SK-N-SH treated with all-trans-retinoic acid at 6 μM for 48 hours (cell line): ENCODE results near the gene IQSEC3.

Source experiments
- ATAC-seq: fragments of 200-7000 bp; cut with Tn5 transposase; 3 replicates; pipeline ENCODE4 v1.9.1; 2020; ENCODE audit warnings: mild to moderate bottlenecking, moderate library complexity
- ARNTL ChIP-seq: fragments of 450-650 bp; formaldehyde crosslinking; IDR thresholded peaks from 2 replicates; pipeline ENCODE4 v1.5.0; 2020; ENCODE audit warnings: low read depth, mild to moderate bottlenecking, moderate library complexity, borderline replicate concordance
- BACH2 ChIP-seq: fragments of 250-450 bp; sonication (Bioruptor Pico); IDR thresholded peaks from 2 replicates; pipeline ENCODE4 v1.9.0; 2021; ENCODE audit warnings: mild to moderate bottlenecking, borderline replicate concordance
- CREB5 ChIP-seq: fragments of 250-450 bp; sonication (Bioruptor Pico); IDR thresholded peaks from 2 replicates; pipeline ENCODE4 v1.5.1; 2020; ENCODE audit warnings: low read depth, mild to moderate bottlenecking, moderate library complexity
- CSDC2 ChIP-seq: fragments of 250-450 bp; sonication (Bioruptor Pico); IDR thresholded peaks from 2 replicates; pipeline ENCODE4 v1.5.0; 2020; ENCODE audit warnings: mild to moderate bottlenecking, moderate library complexity
- CSRNP3 ChIP-seq: fragments of 250-450 bp; sonication (Bioruptor Pico); IDR thresholded peaks from 2 replicates; pipeline ENCODE4 v1.5.1; 2021; ENCODE audit warnings: mild to moderate bottlenecking, moderate library complexity
- ESRRG ChIP-seq: fragments of 250-450 bp; sonication (Bioruptor Pico); IDR thresholded peaks from 2 replicates; pipeline ENCODE4 v1.6.1; 2021; ENCODE audit warnings: mild to moderate bottlenecking
- GLIS3 ChIP-seq: fragments of 250-450 bp; sonication (Bioruptor Pico); IDR thresholded peaks from 2 replicates; pipeline ENCODE4 v1.5.0; 2020; ENCODE audit warnings: mild to moderate bottlenecking, moderate library complexity
- ISL1 ChIP-seq: fragments of 250-450 bp; sonication (Bioruptor Pico); IDR thresholded peaks from 2 replicates; pipeline ENCODE4 v2.1.2; 2022; ENCODE audit warnings: mild to moderate bottlenecking, moderate library complexity
- OSR1 ChIP-seq: fragments of 250-450 bp; sonication (Bioruptor Pico); IDR thresholded peaks from 2 replicates; pipeline ENCODE4 v1.8.0; 2022; ENCODE audit warnings: moderate library complexity, mild to moderate bottlenecking, inconsistent platforms
- RARB ChIP-seq: fragments of 250-450 bp; sonication (Bioruptor Pico); IDR thresholded peaks from 2 replicates; pipeline ENCODE4 v1.8.0; 2021; ENCODE audit warnings: mild to moderate bottlenecking, moderate library complexity
- SNAI2 ChIP-seq: fragments of 250-450 bp; sonication (Bioruptor Pico); IDR thresholded peaks from 2 replicates; pipeline ENCODE4 v1.5.0; 2020; ENCODE audit warnings: mild to moderate bottlenecking, moderate library complexity
- TCF4 ChIP-seq: fragments of 250-450 bp; sonication (Bioruptor Pico); IDR thresholded peaks from 2 replicates; pipeline ENCODE4 v1.8.0; 2021; ENCODE audit warnings: mild to moderate bottlenecking, moderate library complexity, borderline replicate concordance
- TOX ChIP-seq: fragments of 250-450 bp; sonication (Bioruptor Pico); IDR thresholded peaks from 2 replicates; pipeline ENCODE4 v1.8.0; 2021; ENCODE audit warnings: mild to moderate bottlenecking, moderate library complexity, borderline replicate concordance
- TSHZ2 ChIP-seq: fragments of 250-450 bp; sonication (Bioruptor Pico); IDR thresholded peaks from 2 replicates; pipeline ENCODE4 v1.5.0; 2020; ENCODE audit warnings: mild to moderate bottlenecking, moderate library complexity
- ZC3H10 ChIP-seq: fragments of 250-450 bp; sonication (Bioruptor Pico); IDR thresholded peaks from 2 replicates; pipeline ENCODE4 v1.5.1; 2021; ENCODE audit warnings: mild to moderate bottlenecking, moderate library complexity
- ZFP3 ChIP-seq: fragments of 250-450 bp; sonication (Bioruptor Pico); IDR thresholded peaks from 2 replicates; pipeline ENCODE4 v1.5.0; 2020; ENCODE audit warnings: mild to moderate bottlenecking, moderate library complexity
- ZFP30 ChIP-seq: fragments of 450-650 bp; formaldehyde crosslinking; IDR thresholded peaks from 2 replicates; pipeline ENCODE4 v1.5.0; 2022; ENCODE audit warnings: mild to moderate bottlenecking, moderate library complexity
- ZNF565 ChIP-seq: fragments of 450-650 bp; formaldehyde crosslinking; conservative IDR thresholded peaks from 2 replicates; pipeline ENCODE4 v1.5.0; 2020; ENCODE audit warnings: low read depth, mild to moderate bottlenecking, moderate library complexity
- ZNF8 ChIP-seq: fragments of 450-650 bp; formaldehyde crosslinking; IDR thresholded peaks from 2 replicates; pipeline ENCODE4 v1.5.0; 2020; ENCODE audit warnings: mild to moderate bottlenecking, moderate library complexity
- TF ChIP-seq, protein P1 (sequence below): fragments of 250-450 bp; sonication (Bioruptor Pico); IDR thresholded peaks from 2 replicates; pipeline ENCODE4 v1.8.0; 2021; ENCODE audit warnings: low read depth, mild to moderate bottlenecking, moderate library complexity, borderline replicate concordance

Gene IQSEC3

GRCh38 chr12:105696-106095 is 39.1 kb downstream of the IQSEC3 start (continued):
- TF ChIP-seq TCF4, result no peak

GRCh38 chr12:106118-106591 is 39.6 kb downstream of the IQSEC3 start:
- ATAC-seq, result no peak
- no peak for TF ChIP-seq GLIS3 (CRISPR knock-in tag)
- TF ChIP-seq CREB5, result no peak
- TF ChIP-seq BACH2 (CRISPR knock-in tag), result no peak
- TF ChIP-seq, protein P1, sequence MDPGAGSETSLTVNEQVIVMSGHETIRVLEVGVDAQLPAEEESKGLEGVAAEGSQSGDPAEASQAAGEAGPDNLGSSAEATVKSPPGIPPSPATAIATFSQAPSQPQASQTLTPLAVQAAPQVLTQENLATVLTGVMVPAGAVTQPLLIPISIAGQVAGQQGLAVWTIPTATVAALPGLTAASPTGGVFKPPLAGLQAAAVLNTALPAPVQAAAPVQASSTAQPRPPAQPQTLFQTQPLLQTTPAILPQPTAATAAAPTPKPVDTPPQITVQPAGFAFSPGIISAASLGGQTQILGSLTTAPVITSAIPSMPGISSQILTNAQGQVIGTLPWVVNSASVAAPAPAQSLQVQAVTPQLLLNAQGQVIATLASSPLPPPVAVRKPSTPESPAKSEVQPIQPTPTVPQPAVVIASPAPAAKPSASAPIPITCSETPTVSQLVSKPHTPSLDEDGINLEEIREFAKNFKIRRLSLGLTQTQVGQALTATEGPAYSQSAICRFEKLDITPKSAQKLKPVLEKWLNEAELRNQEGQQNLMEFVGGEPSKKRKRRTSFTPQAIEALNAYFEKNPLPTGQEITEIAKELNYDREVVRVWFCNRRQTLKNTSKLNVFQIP (CRISPR knock-in tag), result no peak
- no peak for TF ChIP-seq CSDC2 (CRISPR knock-in tag)
- no peak for TF ChIP-seq ZFP3 (CRISPR knock-in tag)
- no peak for TF ChIP-seq TOX
- TF ChIP-seq CSRNP3 (CRISPR knock-in tag), result no peak
- no peak for TF ChIP-seq ZNF8
- no peak for TF ChIP-seq OSR1
- no peak for TF ChIP-seq TCF4
- TF ChIP-seq SNAI2 (CRISPR knock-in tag), result no peak
- TF ChIP-seq ZC3H10 (CRISPR knock-in tag), result no peak

GRCh38 chr12:108594-108993 is 42.0 kb downstream of the IQSEC3 start:
- TF ChIP-seq ISL1, result no peak
- peak; percentile 43 for ATAC-seq

DNA sequence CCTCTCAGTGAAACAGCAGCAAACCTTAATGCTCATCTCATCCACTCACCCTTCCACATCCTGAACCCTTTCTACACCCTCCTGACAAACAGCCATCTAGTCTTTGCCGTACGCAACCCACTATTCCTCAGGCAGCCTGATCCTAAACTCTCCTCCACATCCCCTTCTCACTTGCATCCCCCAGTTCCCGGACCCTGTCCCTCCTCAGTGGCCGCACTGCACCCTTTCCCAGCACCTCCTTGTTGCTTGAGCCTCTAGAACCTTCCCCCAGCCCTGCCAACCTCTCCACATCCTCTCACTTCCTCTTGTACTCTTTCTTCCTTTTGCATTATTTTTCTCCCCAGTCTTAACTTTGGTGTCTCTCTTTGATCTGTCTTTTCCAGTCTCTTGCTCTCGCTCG is 42.9 kb downstream of the IQSEC3 start:
- no peak for TF ChIP-seq ZFP30
- TF ChIP-seq ZC3H10 (CRISPR knock-in tag), result no peak
- TF ChIP-seq OSR1, result no peak
- no peak for TF ChIP-seq ZNF8
- TF ChIP-seq TSHZ2 (CRISPR knock-in tag), result no peak
- no peak for TF ChIP-seq ZNF565 (CRISPR knock-in tag)
- TF ChIP-seq ZFP3 (CRISPR knock-in tag), result no peak
- no peak for TF ChIP-seq BACH2 (CRISPR knock-in tag)
- TF ChIP-seq ARNTL (CRISPR knock-in tag), result no peak
- TF ChIP-seq GLIS3 (CRISPR knock-in tag), result no peak
- no peak for TF ChIP-seq CSDC2 (CRISPR knock-in tag)
- TF ChIP-seq TOX, result no peak
- TF ChIP-seq ESRRG (CRISPR knock-in tag), result no peak
- TF ChIP-seq RARB, result no peak
- no peak for TF ChIP-seq CREB5
- no peak for TF ChIP-seq ISL1
- TF ChIP-seq, protein P1 (CRISPR knock-in tag), result no peak
- TF ChIP-seq, all 23 proteins: peak for 0
- ATAC-seq, result no peak
